DOHH2 (cell line): Measurements from ENCODE around the gene MYO5C.

Experiments used
- CTCF ChIP-seq: fragments of 200-600 bp; sonication (generic); IDR thresholded peaks from one replicate; pipeline ENCODE4 v1.5.1; 2014; ENCODE audit warnings: antibody characterized with exemption, mild to moderate bottlenecking, low read depth, low read length; ENCODE audit not compliant: poor library complexity, severe bottlenecking
- EZH2phosphoT487 ChIP-seq: fragments of 200-600 bp; sonication (generic); IDR thresholded peaks from 2 replicates; pipeline ENCODE4 v1.6.1; 2017; ENCODE audit warnings: borderline replicate concordance, mild to moderate bottlenecking, antibody characterized with exemption, low read length, moderate library complexity, mixed read lengths

GRCh38 chr15:52337198-52337853, 41.7 kb upstream of the MYO5C start:
- TF ChIP-seq CTCF (no peak), EZH2phosphoT487 (no peak)
